K562 (cell line): ENCODE measurements around the gene TEAD3. TPM values are rescaled to one million over a fixed set of nuclear protein-coding genes. Genes with fewer than 3 reads are reported as not detected.

ENCODE experiments used
- EGR1 ChIP-seq: fragments of 450-650 bp; conservative IDR thresholded peaks from 2 replicates; pipeline ENCODE4 v1.6.1; 2017; ENCODE audit warnings: mild to moderate bottlenecking
- FOXK1 ChIP-seq: sonication (generic); formaldehyde crosslinking; IDR thresholded peaks from 2 replicates; pipeline ENCODE4 v1.8.0; 2022; ENCODE audit warnings: missing genetic modification reagents, mild to moderate bottlenecking, borderline replicate concordance
- SMARCA5 ChIP-seq: fragments of 450-650 bp; IDR thresholded peaks from 2 replicates; pipeline ENCODE4 v1.6.1; 2016
- SP1 ChIP-seq: sonication (generic); formaldehyde crosslinking; IDR thresholded peaks from 2 replicates; pipeline ENCODE4 v1.8.1; 2022; ENCODE audit warnings: mild to moderate bottlenecking, missing genetic modification reagents
- SRSF9 ChIP-seq: fragments of 200-400 bp; formaldehyde crosslinking; IDR thresholded peaks from 2 replicates; pipeline ENCODE4 v1.6.1; 2017; ENCODE audit warnings: low read depth, low read length, borderline replicate concordance
- ZNF263 ChIP-seq: sonication (generic); formaldehyde crosslinking; IDR thresholded peaks from 2 replicates; pipeline ENCODE4 v1.8.0; 2022; ENCODE audit warnings: mild to moderate bottlenecking, missing genetic modification reagents, borderline replicate concordance
- ZNF395 ChIP-seq: fragments of 200-800 bp; sonication (Bioruptor generic); IDR thresholded peaks from 2 replicates; pipeline ENCODE4 v1.6.1; 2017; ENCODE audit warnings: missing genetic modification characterization, missing compliant biosample characterization
- polyA plus RNA-seq, 8 experiments: library from polyadenylated mRNA; depleted of rRNA in 4 of 8; stranded (reverse) in 5 of 8; unstranded in 3 of 8; fragments of >200 nt; fragmentation: Nextera tagmentation in 2 of 8; fragmentation: Illumina TruSeq in 1 of 8; extraction: Ambion mirVana in 2 of 8; extraction: Trizol in 1 of 8; gene quantifications; 2 replicates each; pipeline versions ENCODE4 v1.2.1 to v1.2.3, GENCODE V29; 2011 to 2014; ENCODE audit warnings: inconsistent platforms in 1 of 8, missing spikeins in 1 of 8
- total RNA-seq, 7 experiments: library from RNA; depleted of rRNA in 6 of 7; stranded (reverse); fragments of >200 nt in 6 of 7; fragmentation: Illumina TruSeq in 2 of 7; extraction: Trizol in 2 of 7; gene quantifications; 2 replicates each; pipeline versions ENCODE4 v1.2.1 to v1.2.3, GENCODE V29; 2011 to 2021; ENCODE audit warnings: low replicate concordance in 1 of 7
- TF ChIP-seq, protein P1 (sequence below): fragments of 200-800 bp; sonication (Bioruptor generic); IDR thresholded peaks from 2 replicates; pipeline ENCODE4 v1.6.1; 2016; ENCODE audit warnings: missing genetic modification characterization, missing compliant biosample characterization
- TF ChIP-seq, protein P2 (sequence below): fragments of 450-650 bp; IDR thresholded peaks from 2 replicates; pipeline ENCODE4 v1.6.1; 2016; ENCODE audit warnings: low read depth
- TF ChIP-seq, protein P3 (sequence below), 2 experiments: fragments of 250-450 bp in 1 of 2; fragments of 450-650 bp in 1 of 2; sonication (Bioruptor Pico) in 1 of 2; IDR thresholded peaks; 2 replicates each; pipeline versions ENCODE4 v1.6.1 to v1.8.0; 2016 to 2021; ENCODE audit warnings: mild to moderate bottlenecking in 2 of 2, moderate library complexity in 2 of 2, missing compliant biosample characterization in 1 of 2, missing genetic modification characterization in 1 of 2

TEAD3 gene
- total and polyA plus RNA-seq, 9 of the 15 experiments (the other 6 are each of a cell fraction or from before 2014, with no cell fraction given): 0.63 to 13.2 (median 3.3) TPM

- TF ChIP-seq, protein P1, sequence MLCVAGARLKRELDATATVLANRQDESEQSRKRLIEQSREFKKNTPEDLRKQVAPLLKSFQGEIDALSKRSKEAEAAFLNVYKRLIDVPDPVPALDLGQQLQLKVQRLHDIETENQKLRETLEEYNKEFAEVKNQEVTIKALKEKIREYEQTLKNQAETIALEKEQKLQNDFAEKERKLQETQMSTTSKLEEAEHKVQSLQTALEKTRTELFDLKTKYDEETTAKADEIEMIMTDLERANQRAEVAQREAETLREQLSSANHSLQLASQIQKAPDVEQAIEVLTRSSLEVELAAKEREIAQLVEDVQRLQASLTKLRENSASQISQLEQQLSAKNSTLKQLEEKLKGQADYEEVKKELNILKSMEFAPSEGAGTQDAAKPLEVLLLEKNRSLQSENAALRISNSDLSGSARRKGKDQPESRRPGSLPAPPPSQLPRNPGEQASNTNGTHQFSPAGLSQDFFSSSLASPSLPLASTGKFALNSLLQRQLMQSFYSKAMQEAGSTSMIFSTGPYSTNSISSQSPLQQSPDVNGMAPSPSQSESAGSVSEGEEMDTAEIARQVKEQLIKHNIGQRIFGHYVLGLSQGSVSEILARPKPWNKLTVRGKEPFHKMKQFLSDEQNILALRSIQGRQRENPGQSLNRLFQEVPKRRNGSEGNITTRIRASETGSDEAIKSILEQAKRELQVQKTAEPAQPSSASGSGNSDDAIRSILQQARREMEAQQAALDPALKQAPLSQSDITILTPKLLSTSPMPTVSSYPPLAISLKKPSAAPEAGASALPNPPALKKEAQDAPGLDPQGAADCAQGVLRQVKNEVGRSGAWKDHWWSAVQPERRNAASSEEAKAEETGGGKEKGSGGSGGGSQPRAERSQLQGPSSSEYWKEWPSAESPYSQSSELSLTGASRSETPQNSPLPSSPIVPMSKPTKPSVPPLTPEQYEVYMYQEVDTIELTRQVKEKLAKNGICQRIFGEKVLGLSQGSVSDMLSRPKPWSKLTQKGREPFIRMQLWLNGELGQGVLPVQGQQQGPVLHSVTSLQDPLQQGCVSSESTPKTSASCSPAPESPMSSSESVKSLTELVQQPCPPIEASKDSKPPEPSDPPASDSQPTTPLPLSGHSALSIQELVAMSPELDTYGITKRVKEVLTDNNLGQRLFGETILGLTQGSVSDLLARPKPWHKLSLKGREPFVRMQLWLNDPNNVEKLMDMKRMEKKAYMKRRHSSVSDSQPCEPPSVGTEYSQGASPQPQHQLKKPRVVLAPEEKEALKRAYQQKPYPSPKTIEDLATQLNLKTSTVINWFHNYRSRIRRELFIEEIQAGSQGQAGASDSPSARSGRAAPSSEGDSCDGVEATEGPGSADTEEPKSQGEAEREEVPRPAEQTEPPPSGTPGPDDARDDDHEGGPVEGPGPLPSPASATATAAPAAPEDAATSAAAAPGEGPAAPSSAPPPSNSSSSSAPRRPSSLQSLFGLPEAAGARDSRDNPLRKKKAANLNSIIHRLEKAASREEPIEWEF: no peak
- TF ChIP-seq SMARCA5 (peak; percentile 84; the same call in 1 of the 2 replicates), SRSF9 (no peak), SP1 (0 out of 2 replicates have a peak, but pooled peaks have one; percentile 37), EGR1 (peak; percentile 32), ZNF263 (peak; percentile 91), FOXK1 (CRISPR knock-in tag) (0 out of 2 replicates have a peak, but pooled peaks have one; percentile 40), ZNF395 (CRISPR knock-in tag) (peak; percentile 78)
- TF ChIP-seq, protein P2, sequence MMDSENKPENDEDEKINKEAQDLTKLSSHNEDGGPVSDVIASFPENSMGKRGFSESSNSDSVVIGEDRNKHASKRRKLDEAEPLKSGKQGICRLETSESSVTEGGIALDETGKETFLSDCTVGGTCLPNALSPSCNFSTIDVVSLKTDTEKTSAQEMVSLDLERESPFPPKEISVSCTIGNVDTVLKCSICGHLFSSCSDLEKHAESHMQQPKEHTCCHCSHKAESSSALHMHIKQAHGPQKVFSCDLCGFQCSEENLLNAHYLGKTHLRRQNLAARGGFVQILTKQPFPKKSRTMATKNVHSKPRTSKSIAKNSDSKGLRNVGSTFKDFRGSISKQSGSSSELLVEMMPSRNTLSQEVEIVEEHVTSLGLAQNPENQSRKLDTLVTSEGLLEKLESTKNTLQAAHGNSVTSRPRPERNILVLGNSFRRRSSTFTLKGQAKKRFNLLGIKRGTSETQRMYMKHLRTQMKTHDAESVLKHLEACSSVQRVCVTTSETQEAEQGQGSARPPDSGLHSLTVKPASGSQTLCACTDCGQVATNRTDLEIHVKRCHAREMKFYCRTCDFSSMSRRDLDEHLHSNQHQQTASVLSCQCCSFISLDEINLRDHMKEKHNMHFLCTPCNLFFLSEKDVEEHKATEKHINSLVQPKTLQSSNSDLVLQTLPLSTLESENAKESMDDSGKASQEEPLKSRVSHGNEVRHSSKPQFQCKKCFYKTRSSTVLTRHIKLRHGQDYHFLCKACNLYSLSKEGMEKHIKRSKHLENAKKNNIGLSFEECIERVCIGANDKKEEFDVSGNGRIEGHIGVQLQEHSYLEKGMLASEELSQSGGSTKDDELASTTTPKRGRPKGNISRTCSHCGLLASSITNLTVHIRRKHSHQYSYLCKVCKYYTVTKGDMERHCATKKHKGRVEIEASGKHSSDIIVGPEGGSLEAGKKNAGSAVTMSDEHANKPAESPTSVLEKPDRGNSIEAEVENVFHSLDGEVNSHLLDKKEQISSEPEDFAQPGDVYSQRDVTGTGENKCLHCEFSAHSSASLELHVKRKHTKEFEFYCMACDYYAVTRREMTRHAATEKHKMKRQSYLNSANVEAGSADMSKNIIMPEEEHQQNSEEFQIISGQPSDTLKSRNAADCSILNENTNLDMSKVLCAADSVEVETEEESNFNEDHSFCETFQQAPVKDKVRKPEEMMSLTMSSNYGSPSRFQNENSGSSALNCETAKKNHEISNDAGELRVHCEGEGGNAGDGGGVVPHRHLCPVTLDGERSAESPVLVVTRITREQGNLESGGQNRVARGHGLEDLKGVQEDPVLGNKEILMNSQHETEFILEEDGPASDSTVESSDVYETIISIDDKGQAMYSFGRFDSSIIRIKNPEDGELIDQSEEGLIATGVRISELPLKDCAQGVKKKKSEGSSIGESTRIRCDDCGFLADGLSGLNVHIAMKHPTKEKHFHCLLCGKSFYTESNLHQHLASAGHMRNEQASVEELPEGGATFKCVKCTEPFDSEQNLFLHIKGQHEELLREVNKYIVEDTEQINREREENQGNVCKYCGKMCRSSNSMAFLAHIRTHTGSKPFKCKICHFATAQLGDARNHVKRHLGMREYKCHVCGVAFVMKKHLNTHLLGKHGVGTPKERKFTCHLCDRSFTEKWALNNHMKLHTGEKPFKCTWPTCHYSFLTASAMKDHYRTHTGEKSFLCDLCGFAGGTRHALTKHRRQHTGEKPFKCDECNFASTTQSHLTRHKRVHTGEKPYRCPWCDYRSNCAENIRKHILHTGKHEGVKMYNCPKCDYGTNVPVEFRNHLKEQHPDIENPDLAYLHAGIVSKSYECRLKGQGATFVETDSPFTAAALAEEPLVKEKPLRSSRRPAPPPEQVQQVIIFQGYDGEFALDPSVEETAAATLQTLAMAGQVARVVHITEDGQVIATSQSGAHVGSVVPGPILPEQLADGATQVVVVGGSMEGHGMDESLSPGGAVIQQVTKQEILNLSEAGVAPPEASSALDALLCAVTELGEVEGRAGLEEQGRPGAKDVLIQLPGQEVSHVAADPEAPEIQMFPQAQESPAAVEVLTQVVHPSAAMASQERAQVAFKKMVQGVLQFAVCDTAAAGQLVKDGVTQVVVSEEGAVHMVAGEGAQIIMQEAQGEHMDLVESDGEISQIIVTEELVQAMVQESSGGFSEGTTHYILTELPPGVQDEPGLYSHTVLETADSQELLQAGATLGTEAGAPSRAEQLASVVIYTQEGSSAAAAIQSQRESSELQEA: no peak
- TF ChIP-seq, protein P3, sequence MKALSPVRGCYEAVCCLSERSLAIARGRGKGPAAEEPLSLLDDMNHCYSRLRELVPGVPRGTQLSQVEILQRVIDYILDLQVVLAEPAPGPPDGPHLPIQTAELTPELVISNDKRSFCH (CRISPR knock-in tag; IDR thresholded peaks at IDR 0.05): no peak
- TF ChIP-seq, protein P3 (tag; IDR thresholded peaks at IDR 0.05): no peak
Measured at GRCh38 chr6:35487658-35488516, 9.0 kb downstream of the TEAD3 start (continued).
